ENCODE measurements around the gene RGS16.

Gene RGS16, protein sequence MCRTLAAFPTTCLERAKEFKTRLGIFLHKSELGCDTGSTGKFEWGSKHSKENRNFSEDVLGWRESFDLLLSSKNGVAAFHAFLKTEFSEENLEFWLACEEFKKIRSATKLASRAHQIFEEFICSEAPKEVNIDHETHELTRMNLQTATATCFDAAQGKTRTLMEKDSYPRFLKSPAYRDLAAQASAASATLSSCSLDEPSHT

GRCh38 chr1:182604175-182605164, at the start of gene RGS16:
TSS of gene RGS16 (minus strand) at chr1:182604389. CDS start at chr1:182604259, 130 bp downstream.
- peak; percentile 98 for DNase-seq

- no peak for DNase-seq
These were observed 49.8 kb upstream of the RGS16 start for GRCh38 chr1:182653986-182654385.

GRCh38 chr1:182652933-182653332, 48.7 kb upstream of the RGS16 start:
- no peak for DNase-seq

GRCh38 chr1:182651339-182651724, 47.1 kb upstream of the RGS16 start:
- DNase-seq, result no peak

GRCh38 chr1:182650678-182651338, 46.6 kb upstream of the RGS16 start:
- DNase-seq, result no peak

DNA sequence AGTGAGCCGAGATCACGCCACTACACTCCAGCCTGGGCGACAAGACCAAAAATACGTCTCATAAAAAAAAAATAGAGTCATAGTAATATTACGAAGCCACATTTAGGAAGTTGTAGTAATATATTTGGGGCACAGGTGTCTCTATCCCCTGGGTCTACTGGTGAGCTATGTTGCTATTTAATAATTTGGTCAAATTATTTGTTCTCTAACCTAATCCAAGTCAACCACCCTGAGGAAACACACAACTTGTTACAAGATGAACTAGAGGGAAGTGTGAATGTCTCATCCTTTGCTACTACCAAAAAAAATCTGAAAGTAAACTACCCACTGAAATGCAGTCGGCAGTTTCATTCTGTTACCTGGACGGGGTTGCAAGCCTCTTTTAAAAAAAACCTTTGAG, 44.9 kb upstream of the RGS16 start:
- no peak for DNase-seq

GRCh38 chr1:182646739-182647138, 42.5 kb upstream of the RGS16 start:
- DNase-seq, result no peak

- peak; percentile 59 for DNase-seq
These were observed 40.7 kb upstream of the RGS16 start for GRCh38 chr1:182644886-182645285.

- no peak for DNase-seq
These were observed 39.5 kb upstream of the RGS16 start for GRCh38 chr1:182643699-182644098.

- no peak for DNase-seq
These were observed 38.3 kb upstream of the RGS16 start for GRCh38 chr1:182642461-182642860.

DNA sequence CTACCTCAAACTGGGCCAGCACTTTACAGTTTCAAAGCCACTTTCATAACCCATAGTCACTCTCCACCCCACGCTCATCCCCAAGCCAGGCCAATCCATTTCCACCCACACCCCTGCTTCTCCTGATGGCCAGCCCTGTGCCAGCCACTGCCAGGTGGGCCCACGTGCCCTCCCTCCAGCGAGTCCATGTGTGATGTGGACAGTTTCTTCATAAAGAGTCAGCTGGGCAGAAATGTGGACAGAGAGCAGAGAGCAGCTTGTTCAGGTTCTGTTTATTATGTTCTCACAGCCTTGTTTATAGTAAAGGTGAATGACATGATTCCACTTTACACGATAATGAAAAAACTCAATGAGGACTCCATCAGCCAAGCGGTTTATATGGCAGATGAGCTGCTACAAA, 37.4 kb upstream of the RGS16 start:
- DNase-seq, result no peak

- no peak for DNase-seq
These were observed 35.1 kb upstream of the RGS16 start for GRCh38 chr1:182639330-182639729.

GRCh38 chr1:182637769-182638168, 33.6 kb upstream of the RGS16 start:
- DNase-seq, result no peak

DNA sequence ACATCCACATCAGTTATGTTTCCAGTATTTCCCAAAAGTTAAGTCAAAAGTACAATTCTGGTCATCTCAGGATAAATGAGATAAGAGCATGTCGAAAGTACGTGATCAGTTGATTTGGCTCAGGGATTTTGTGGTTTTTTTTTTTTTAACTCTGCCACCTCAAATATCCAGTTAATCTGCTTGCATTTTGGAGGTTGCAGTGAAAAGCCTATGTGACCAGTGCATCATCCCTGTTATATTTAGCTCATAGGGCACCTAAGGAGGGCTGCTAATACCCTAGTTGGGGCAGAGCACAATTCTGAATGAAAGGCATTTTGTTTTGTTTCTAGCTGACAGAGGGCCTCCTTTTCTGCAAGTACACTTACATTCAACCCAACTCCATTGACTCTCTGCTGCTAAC, 31.7 kb upstream of the RGS16 start:
- no peak for DNase-seq

DNA sequence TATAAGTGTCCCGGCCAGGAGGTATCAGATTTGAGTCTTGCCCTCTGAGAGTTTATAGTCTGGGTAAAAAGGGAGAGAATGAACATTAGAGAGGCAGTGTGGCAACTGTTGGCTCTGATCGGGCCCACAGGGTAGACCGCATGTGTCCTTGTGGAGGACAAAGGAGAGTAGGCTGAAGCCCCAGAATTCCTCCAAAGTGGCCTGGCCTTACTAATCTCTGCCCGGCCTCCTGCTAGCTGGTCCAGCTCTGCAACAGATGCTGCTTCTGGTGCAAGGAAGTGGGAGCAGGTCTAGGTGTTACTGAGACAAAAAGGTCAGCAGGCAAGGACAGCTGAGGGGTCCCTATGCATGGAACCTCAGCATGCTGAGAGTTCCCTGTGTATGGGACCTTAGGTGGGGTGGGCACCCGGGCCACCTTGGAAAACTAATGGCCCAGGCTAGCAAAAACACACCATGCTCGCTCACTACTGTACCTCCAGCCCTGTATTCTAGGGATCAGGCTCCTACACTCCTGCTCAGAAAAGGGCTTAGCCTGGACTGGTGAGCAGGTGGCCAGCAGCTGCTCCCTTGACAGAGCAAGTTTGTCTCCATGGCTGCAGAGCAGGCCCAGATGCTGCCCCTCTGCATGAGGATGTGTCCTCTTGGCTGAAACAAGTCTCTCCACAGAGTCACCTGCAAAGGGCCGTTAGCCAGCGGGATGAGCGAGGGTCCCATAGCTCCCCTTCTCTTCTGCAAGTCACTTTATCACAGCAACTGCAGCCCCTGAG, 30.3 kb upstream of the RGS16 start:
- no peak for DNase-seq

DNA sequence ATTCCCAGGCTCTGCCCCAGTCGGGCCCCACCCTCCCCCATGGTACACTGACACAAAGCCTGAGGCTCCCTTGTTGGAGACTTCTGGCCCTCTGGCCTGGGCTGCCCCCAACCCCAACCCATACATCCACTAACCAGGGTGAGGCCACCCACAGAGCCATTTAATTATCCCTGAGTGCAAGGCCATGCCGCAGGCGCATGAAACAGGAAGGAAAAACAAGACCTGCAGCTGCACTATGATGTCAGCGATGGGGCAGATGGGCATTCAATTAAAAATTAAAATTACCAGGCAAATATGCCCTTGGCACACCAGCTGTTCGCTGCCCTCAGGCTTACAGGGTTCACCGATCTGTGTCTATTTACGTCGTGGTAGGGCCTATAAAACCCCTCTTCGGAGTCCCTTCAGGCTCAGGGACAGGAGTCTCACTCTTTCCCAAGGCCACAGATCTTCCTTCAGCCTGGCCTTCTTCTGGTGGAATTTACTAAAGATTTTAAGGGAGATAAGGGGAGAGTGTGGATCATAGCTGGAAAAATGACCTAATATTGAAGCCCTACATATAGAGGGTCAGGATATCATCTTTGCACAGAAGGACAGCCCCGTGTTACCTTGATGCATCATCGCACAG, 29.6 kb upstream of the RGS16 start:
- no peak for DNase-seq

DNA sequence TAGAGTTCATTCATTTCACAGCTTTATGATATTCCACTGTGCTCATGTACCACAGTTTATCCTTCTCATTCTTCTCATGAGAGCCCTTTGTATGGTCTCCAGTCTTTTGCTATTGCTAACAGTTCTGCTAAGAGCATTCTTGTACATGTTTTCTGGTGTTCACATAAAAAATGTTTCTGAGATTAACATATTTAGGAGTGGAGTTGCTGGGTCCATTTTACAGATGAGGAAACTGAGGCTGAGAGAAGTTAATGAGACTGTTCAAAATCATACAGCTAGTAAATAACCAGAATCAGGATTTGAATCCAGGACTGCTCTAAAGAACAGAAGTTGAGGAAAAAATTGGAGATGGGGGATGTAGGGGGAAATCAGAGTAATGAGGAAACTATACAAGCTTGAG, 28.8 kb upstream of the RGS16 start:
- DNase-seq, result no peak

- peak; percentile 34 for DNase-seq
These were observed 28.3 kb upstream of the RGS16 start for GRCh38 chr1:182632441-182632857.

GRCh38 chr1:182631954-182632353, 27.8 kb upstream of the RGS16 start:
- DNase-seq, result no peak

GRCh38 chr1:182631053-182631677, 27.0 kb upstream of the RGS16 start:
- no peak for DNase-seq

DNA sequence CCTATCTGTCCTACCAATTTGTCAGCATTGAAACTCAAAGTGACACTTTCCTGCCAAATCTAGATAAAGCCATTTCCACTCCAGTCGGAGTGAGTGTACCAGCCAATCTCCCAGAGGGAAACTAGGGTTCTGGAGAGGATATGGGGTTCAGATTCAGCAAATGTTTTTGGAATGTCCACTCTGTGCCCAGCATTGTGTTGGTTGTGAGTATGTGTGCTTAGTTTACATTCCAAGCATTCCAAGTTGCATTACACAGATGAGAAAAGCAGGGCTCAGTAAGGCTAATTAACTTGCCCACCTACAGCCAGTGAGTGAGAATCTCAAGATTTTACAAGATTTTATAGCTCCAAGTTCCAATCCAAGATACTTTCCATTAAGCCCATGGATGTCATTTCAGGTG, 26.4 kb upstream of the RGS16 start:
- no peak for DNase-seq
